Measurements from ENCODE around the gene C11orf54. TPM values are rescaled to one million over a fixed set of nuclear protein-coding genes. Genes with fewer than 3 reads are reported as not detected.

C11orf54 gene
- total and polyA plus RNA-seq, 2 donors (not counting 3 experiments of a cell fraction or from before 2014, with no cell fraction given) = 4.2 to 18.7 TPM

DNA sequence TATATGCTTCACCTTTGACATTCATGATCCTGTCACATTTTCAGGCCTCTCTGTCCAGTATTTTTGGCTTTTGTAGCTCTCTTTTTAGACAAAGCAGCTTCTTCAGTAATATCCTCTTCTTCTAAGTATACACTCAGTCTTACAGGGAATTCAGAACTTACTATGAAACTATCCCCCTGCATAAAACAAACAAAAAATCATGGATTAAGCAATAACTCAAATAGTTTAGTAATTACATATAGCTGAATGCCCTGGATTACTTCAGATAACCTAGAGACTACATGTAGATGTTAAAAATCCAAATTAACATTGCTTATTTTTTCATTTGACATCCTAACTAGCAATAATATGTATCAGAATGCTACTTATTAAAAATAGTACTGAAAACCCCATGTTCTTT is 5.3 kb upstream of the C11orf54 start:
- Histone ChIP-seq H3K9me1 (replicated peaks; ENCODE audit: control insufficient read depth, extremely low read depth, insufficient read depth, low read length) (no peaks in the 10 kb centered on the region), H3K27me3 (ENCODE audit: control insufficient read depth in 2 of 2, insufficient read depth in 2 of 2, low read length in 2 of 2) (no peaks in the 10 kb centered on the region), H3K9me3 (replicated peaks; ENCODE audit: control insufficient read depth, insufficient read depth, low read length) (no peaks in the 10 kb centered on the region), H3K4me2 (ENCODE audit: insufficient read depth, low read length) (peak overlapping the region; percentile 83), H3K4me3 (replicated peaks in 1 of 3; ENCODE audit: insufficient read depth in 1 of 3, low read depth in 1 of 3, low read length in 3 of 3) (peak overlapping the region in 1 of 3 experiments; percentile 99), H3K79me2 (ENCODE audit: control insufficient read depth, insufficient read depth, low read length) (peaks cover 87% of the 10 kb centered on the region), H3K27ac (ENCODE audit: insufficient read depth, low read depth, low read length) (no peak overlapping the region), H3K4me1 (ENCODE audit: control insufficient read depth, extremely low read depth, insufficient read depth, low read length) (peaks cover 40% of the 10 kb centered on the region), H3K36me3 (ENCODE audit: control insufficient read depth in 2 of 2, extremely low read depth in 1 of 2, insufficient read depth in 2 of 2, low read length in 2 of 2) (peaks cover 18 to 68% of the 10 kb centered on the region in 2 experiments), H3K9ac (replicated peaks; ENCODE audit: extremely low read depth, insufficient read depth, low read length) (no peak overlapping the region), H4K20me1 (replicated peaks; ENCODE audit: control insufficient read depth, extremely low read depth, insufficient read depth, low read length) (peaks cover 16% of the 10 kb centered on the region), H2AFZ (ENCODE audit: low read depth, low read length) (no peak overlapping the region)
- DNase-seq (ENCODE audit: low read depth, low spot score) = no peak
- no TSS peak for BruUV-seq (replicated peaks)
- no peak for TF ChIP-seq GATA2 (IDR thresholded peaks at IDR 0.05; ENCODE audit: insufficient read depth, insufficient read length, low read depth, low read length)
- TF ChIP-seq MYC (IDR thresholded peaks at IDR 0.05; ENCODE audit: low read depth, low read length) = no peak
- TF ChIP-seq, protein P1, sequence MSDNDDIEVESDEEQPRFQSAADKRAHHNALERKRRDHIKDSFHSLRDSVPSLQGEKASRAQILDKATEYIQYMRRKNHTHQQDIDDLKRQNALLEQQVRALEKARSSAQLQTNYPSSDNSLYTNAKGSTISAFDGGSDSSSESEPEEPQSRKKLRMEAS (IDR thresholded peaks at IDR 0.05; ENCODE audit: insufficient read depth, insufficient read length) = no peak
- no peak for TF ChIP-seq JUN (IDR thresholded peaks at IDR 0.05; ENCODE audit: borderline replicate concordance, insufficient read depth, insufficient read length, low read depth)
- TF ChIP-seq POLR2AphosphoS5 (IDR thresholded peaks at IDR 0.05; ENCODE audit: insufficient read depth, low read depth, low read length) = no peak
- TF ChIP-seq POLR2A (IDR thresholded peaks at IDR 0.05; ENCODE audit: low read depth, low read length) = no peak
- TF ChIP-seq FOS (IDR thresholded peaks at IDR 0.05; ENCODE audit: borderline replicate concordance, insufficient read depth, low read length) = no peak
- TF ChIP-seq EZH2 (IDR thresholded peaks at IDR 0.05; ENCODE audit: borderline replicate concordance, low read depth, low read length, severe bottlenecking) = no peak
- TF ChIP-seq, protein P2, sequence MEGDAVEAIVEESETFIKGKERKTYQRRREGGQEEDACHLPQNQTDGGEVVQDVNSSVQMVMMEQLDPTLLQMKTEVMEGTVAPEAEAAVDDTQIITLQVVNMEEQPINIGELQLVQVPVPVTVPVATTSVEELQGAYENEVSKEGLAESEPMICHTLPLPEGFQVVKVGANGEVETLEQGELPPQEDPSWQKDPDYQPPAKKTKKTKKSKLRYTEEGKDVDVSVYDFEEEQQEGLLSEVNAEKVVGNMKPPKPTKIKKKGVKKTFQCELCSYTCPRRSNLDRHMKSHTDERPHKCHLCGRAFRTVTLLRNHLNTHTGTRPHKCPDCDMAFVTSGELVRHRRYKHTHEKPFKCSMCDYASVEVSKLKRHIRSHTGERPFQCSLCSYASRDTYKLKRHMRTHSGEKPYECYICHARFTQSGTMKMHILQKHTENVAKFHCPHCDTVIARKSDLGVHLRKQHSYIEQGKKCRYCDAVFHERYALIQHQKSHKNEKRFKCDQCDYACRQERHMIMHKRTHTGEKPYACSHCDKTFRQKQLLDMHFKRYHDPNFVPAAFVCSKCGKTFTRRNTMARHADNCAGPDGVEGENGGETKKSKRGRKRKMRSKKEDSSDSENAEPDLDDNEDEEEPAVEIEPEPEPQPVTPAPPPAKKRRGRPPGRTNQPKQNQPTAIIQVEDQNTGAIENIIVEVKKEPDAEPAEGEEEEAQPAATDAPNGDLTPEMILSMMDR (IDR thresholded peaks at IDR 0.05; ENCODE audit: extremely low read depth in 1 of 2, insufficient read depth in 1 of 2, low read depth in 1 of 2, low read length in 2 of 2) = no peak
- POLR2A ChIA-PET = interaction anchor here (0.8 to 2.0 kb wide), 2 partner anchors 9 to 48 kb away, joined by 3 to 6 read pairs; partner anchors contain the start of gene MED17
- dilution Hi-C loops (cut with MboI; ENCODE audit: extremely low pct_ligation_motif_present, low sequenced_read_pairs) = no loop called here
- CTCF ChIA-PET = no interaction called here
- no peak for FAIRE-seq
- intact Hi-C loops (cut with micrococcal nuclease) = no loop called here
